Left cardiac atrium (tissue), 4 donors: Measurements from ENCODE around the gene KIF2C. TPM values are rescaled to one million over a fixed set of nuclear protein-coding genes. Genes with fewer than 3 reads are reported as not detected.
"Not testable (repeated sequence)": the region's sequence is repeated elsewhere in the genome, so short reads cannot be mapped to it uniquely, and the experiment has no call there.

Experiments used
- ATAC-seq, 2 donors: fragments of 200-7000 bp; cut with Tn5 transposase; one replicate each; pipeline ENCODE4 v1.9.1; 2020; ENCODE audit warnings: mild to moderate bottlenecking in 2 of 2, moderate library complexity in 2 of 2
- DNase-seq: peaks from one replicate; pipeline ENCODE4 v3.0.0-alpha.2; 2020
- intact Hi-C, 2 donors: fragments of 100-400 bp; cut with DNase I; formaldehyde crosslinking; loops; one replicate each; pipeline versions ENCODE4 v1.14.1 to v1.15.1; 2022 to 2023
- long read RNA-seq: library from polyadenylated mRNA; unstranded; transcript quantifications from one replicate; pipeline ENCODE4 v2.0.0, GENCODE V29; 2021
- total RNA-seq, 2 donors: library from RNA; stranded (reverse); fragmentation: NEBNext Ultra II Directional; extraction: Animal tissue kit (Norgen Biotek cat#: 25700); gene quantifications; one replicate each; pipeline ENCODE4 v1.2.1, GENCODE V29; 2021
- donor health status: DM: no; HTN: yes; CAD: no.
- donor health status: DM: no; HTN: yes; CAD: no; lungs with severe emphysema.
- donor health status: DM: yes; HTN: yes; CAD: no.
- donor health status: Dilated cardiomyopathy.

Gene KIF2C
- 1 to 10 TPM; 1.2 TPM for total RNA-seq
- long read RNA-seq, partial matches to known transcripts = 0 of 1 reads
- long read RNA-seq, other reads (novel, unspliced or antisense) = 0 of 1 reads

- intact Hi-C loops = no loop called here
- ATAC-seq (peak; percentile 100), DNase-seq (peak; percentile 97)
These were observed at the start of gene KIF2C for GRCh38 chr1:44739307-44740178. Gene KIF2C (plus strand): TSS chr1:44739837. CDS start chr1:44739933, 96 bp downstream.

- intact Hi-C loops = no loop called here
- DNase-seq (no peak), ATAC-seq (no peak)
These were observed 46.5 kb upstream of the KIF2C start for GRCh38 chr1:44693159-44693558.

GRCh38 chr1:44693900-44694299, 45.7 kb upstream of the KIF2C start:
- ATAC-seq (no peak), DNase-seq (no peak)
- intact Hi-C loops = no loop called here

GRCh38 chr1:44694863-44695478, 44.7 kb upstream of the KIF2C start:
- no peak for ATAC-seq
- intact Hi-C loops = no loop called here
- DNase-seq = no peak

- ATAC-seq (no peak), DNase-seq (no peak)
- intact Hi-C loops = no loop called here
These were observed 44.0 kb upstream of the KIF2C start for GRCh38 chr1:44695671-44696070.

GRCh38 chr1:44696101-44696500, 43.5 kb upstream of the KIF2C start:
- intact Hi-C loops = no loop called here
- ATAC-seq (no peak), DNase-seq (no peak)

GRCh38 chr1:44696789-44697345, 42.8 kb upstream of the KIF2C start:
- intact Hi-C loops = no loop called here
- no peak for DNase-seq
- ATAC-seq = peak in 1 of 2 donors; percentile 64

GRCh38 chr1:44698138-44698537, 41.5 kb upstream of the KIF2C start:
- DNase-seq (no peak), ATAC-seq (no peak)
- intact Hi-C loops = no loop called here

- DNase-seq, intact Hi-C loops, ATAC-seq: not testable (repeated sequence)
These were observed 40.3 kb upstream of the KIF2C start for GRCh38 chr1:44699375-44699774.

GRCh38 chr1:44700573-44700972, 39.1 kb upstream of the KIF2C start:
- ATAC-seq = no peak
- intact Hi-C loops = no loop called here
- no peak for DNase-seq

GRCh38 chr1:44701141-44701573, 38.5 kb upstream of the KIF2C start:
- DNase-seq (no peak), ATAC-seq (no peak)
- intact Hi-C loops = no loop called here

GRCh38 chr1:44705470-44705869, 34.2 kb upstream of the KIF2C start:
- DNase-seq (no peak), ATAC-seq (no peak)
- intact Hi-C loops = no loop called here

GRCh38 chr1:44705938-44706337, 33.7 kb upstream of the KIF2C start:
- intact Hi-C loops = no loop called here
- no peak for DNase-seq
- ATAC-seq = no peak

GRCh38 chr1:44707112-44707881, 32.3 kb upstream of the KIF2C start:
- ATAC-seq (peak in 1 of 2 donors; percentile 90), DNase-seq (no peak)
- intact Hi-C loops = no loop called here

- peak; percentile 72 to 73 for ATAC-seq
- intact Hi-C loops = no loop called here
- no peak for DNase-seq
These were observed 31.4 kb upstream of the KIF2C start for GRCh38 chr1:44707959-44708831.

GRCh38 chr1:44713321-44713781, 26.3 kb upstream of the KIF2C start:
- DNase-seq = no peak
- no peak for ATAC-seq
- intact Hi-C loops = no loop called here

- DNase-seq (no peak), ATAC-seq (no peak)
- intact Hi-C loops = no loop called here
These were observed 25.1 kb upstream of the KIF2C start for GRCh38 chr1:44714532-44714931.

GRCh38 chr1:44714944-44715571, 24.6 kb upstream of the KIF2C start:
- ATAC-seq (peak; percentile 81 to 84), DNase-seq (peak; percentile 56)

More at GRCh38 chr1:44714944-44715571, 24.6 kb upstream of the KIF2C start:
- intact Hi-C loops = no loop called here
